Measurements from ENCODE around the gene FOXD4L3.
"Not testable (repeated sequence)": the region's sequence is repeated elsewhere in the genome, so short reads cannot be mapped to it uniquely, and the experiment has no call there.

The FOXD4L3 gene

GRCh38 chr9:68342265-68343025 is 39.8 kb downstream of the FOXD4L3 start:
- H3K4me3 ChIP-seq (ENCODE audit: low read depth, low read length); DNase-seq (ENCODE audit: low read depth): not testable (repeated sequence)

GRCh38 chr9:68343242-68343641 is 40.6 kb downstream of the FOXD4L3 start:
- DNase-seq (ENCODE audit: low read depth); H3K4me3 ChIP-seq (ENCODE audit: low read depth, low read length): not testable (repeated sequence)

- not testable (repeated sequence) for H3K4me3 ChIP-seq (ENCODE audit: low read depth, low read length)
Observed at GRCh38 chr9:68343992-68344391, 41.3 kb downstream of the FOXD4L3 start.

GRCh38 chr9:68351689-68352088 is 49.0 kb downstream of the FOXD4L3 start:
- not testable (repeated sequence) for DNase-seq (ENCODE audit: low read depth); H3K4me3 ChIP-seq (ENCODE audit: low read depth, low read length)

More at GRCh38 chr9:68343992-68344391, 41.3 kb downstream of the FOXD4L3 start:
- not testable (repeated sequence) for DNase-seq (ENCODE audit: low read depth)
